ENCODE data around the gene TMEM219.

Gene TMEM219

DNA sequence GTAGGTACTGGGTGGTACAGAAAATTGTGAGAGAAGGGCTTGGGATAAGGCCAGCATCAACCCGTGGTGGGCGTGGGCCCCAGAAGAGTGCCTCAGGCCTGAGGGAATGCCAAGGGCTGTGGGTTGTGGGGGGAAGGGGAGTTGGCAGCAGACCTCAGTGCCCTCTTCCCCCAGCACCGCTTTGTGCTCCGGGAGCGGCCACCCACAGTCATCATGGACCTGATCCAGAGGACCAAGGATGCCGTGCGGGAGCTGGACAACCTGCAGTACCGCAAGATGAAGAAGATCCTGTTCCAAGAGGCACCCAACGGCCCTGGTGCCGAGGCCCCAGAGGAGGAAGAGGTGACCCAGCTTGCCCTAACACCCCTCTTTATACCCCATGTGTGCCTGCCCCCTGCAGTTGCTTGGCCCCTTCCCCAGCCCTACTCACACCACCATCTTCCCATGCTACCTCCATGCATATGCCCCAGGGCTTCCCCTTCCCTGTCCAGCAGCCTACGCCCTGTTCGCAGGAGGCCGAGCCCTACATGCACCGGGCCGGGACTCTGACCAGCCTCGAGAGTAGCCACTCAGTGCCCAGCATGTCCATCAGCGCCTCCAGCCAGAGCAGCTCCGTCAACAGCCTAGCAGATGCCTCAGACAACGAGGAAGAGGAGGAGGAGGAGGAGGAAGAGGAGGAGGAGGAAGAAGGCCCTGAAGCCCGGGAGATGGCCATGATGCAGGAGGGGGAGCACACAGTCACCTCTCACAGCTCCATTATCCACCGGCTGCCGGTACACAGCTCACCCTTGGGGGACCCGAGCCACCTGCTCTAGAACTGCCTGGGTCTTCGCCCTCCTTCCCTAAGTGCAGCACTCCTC lies 20.9 kb downstream of the TMEM219 start:
- no peak for DNase-seq (ENCODE audit: low read depth)

DNA sequence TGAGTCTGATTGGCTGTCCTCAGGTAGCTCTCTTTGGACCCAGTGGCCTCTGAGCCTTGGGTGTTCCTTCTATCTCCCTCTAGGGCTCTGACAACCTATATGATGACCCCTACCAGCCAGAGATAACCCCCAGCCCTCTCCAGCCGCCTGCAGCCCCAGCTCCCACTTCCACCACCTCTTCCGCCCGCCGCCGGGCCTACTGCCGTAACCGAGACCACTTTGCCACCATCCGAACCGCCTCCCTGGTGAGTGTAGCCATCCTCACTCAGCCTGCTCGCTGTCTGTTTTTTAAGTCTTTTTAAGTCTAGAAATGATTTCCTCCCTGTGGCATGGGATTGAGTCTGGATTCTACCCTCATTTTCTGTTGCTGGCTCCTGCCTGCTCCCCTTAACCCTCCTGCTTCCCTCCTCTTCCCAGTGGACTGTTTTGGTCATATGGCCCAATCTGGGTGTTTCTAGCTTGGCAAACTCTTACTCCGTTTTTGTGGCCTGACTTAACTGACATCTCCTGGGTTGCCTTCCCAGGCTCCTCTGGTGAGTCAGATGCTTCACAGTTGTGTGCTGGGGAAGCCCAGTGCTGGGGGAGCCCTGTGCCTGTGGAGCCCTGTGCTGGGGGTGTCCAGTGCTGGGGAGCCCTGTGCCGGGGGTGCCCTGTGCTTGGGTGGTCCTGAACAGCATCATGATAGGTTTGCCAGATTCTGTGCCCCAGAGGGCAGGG lies 21.7 kb downstream of the TMEM219 start:
- peak; percentile 58 for DNase-seq (ENCODE audit: low read depth)

DNA sequence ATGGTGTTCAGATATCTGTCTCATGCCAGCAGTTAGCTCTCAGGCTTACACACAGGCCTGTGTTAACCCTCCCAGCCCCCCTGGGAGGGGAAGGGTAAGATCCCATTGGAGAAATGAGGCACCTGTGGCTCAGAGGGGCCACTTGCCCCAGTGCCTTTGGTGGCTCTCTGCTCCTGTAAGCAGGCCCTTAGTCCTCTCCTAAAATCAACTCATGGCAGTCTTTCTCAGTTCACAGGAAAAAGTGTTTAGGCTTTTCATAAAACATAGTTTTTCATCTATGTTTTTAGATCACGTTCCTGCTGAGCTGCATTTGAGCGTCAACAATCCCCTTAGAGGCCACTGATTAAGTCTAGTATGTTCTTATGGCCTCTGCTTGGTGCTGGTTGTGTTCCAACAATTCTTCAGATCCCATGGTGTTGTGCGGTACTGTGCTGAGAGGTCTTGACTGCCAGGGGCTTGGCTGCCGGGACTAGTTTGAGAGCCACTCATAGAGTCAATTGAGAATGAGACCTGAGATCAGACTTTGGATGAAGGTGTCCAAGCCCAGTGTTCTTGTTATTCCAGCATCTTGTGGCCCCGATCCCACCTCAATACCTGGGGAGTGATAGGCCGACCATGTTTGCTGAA lies 22.4 kb downstream of the TMEM219 start:
- no peak for DNase-seq (ENCODE audit: low read depth)

DNA sequence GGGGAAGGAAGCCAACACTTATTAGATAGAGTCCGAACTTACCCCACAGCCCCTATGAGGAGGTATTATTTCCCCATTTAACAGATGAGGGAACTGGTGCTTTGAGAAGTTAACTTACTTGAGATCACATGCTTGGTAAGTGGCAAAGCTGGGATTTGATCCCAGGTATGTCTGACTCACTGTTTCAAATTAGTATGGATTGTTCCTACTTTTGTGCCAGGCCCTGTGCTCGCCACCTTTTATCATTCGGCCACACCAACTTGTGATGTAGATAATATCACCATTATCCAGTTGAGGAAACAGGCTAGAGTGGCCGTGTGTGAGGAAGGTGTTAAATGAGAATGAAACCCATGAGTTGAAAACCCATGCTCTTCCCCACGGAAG lies 22.9 kb downstream of the TMEM219 start:
- DNase-seq (ENCODE audit: low read depth): no peak

DNA sequence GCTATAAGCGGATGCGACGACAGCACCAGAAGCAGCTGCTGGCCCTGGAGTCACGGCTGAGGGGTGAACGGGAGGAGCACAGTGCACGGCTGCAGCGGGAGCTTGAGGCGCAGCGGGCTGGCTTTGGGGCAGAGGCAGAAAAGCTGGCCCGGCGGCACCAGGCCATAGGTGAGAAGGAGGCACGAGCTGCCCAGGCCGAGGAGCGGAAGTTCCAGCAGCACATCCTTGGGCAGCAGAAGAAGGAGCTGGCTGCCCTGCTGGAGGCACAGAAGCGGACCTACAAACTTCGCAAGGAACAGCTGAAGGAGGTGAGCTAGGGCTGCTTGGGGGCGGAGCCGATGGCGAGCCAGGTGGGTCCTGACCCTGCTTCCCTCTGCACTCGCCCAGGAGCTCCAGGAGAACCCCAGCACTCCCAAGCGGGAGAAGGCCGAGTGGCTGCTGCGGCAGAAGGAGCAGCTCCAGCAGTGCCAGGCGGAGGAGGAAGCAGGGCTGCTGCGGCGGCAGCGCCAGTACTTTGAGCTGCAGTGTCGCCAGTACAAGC lies 23.5 kb downstream of the TMEM219 start:
- DNase-seq (ENCODE audit: low read depth): no peak

DNA sequence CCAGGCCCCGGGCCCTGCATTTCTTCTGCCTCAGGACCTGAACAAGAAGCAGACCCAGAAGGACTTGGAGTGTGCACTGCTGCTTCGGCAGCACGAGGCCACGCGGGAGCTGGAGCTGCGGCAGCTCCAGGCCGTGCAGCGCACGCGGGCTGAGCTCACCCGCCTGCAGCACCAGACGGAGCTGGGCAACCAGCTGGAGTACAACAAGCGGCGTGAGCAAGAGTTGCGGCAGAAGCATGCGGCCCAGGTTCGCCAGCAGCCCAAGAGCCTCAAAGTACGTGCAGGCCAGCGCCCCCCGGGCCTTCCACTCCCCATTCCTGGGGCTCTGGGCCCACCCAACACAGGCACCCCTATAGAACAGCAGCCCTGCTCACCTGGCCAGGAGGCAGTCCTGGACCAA lies 24.4 kb downstream of the TMEM219 start:
- no peak for DNase-seq (ENCODE audit: low read depth)

DNA sequence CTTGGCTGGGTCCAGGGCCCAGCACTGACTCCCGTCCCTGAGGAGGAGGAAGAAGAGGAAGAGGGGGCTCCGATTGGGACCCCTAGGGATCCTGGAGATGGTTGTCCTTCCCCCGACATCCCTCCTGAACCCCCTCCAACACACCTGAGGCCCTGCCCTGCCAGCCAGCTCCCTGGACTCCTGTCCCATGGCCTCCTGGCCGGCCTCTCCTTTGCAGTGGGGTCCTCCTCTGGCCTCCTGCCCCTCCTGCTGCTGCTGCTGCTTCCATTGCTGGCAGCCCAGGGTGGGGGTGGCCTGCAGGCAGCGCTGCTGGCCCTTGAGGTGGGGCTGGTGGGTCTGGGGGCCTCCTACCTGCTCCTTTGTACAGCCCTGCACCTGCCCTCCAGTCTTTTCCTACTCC lies 25.1 kb downstream of the TMEM219 start:
- DNase-seq (ENCODE audit: low read depth): no peak

DNA sequence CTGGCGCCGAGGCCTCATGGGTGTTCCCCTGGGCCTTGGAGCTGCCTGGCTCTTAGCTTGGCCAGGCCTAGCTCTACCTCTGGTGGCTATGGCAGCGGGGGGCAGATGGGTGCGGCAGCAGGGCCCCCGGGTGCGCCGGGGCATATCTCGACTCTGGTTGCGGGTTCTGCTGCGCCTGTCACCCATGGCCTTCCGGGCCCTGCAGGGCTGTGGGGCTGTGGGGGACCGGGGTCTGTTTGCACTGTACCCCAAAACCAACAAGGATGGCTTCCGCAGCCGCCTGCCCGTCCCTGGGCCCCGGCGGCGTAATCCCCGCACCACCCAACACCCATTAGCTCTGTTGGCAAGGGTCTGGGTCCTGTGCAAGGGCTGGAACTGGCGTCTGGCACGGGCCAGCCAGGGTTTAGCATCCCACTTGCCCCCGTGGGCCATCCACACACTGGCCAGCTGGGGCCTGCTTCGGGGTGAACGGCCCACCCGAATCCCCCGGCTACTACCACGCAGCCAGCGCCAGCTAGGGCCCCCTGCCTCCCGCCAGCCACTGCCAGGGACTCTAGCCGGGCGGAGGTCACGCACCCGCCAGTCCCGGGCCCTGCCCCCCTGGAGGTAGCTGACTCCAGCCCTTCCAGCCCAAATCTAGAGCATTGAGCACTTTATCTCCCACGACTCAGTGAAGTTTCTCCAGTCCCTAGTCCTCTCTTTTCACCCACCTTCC lies 25.6 kb downstream of the TMEM219 start:
- no peak for DNase-seq (ENCODE audit: low read depth)

DNA sequence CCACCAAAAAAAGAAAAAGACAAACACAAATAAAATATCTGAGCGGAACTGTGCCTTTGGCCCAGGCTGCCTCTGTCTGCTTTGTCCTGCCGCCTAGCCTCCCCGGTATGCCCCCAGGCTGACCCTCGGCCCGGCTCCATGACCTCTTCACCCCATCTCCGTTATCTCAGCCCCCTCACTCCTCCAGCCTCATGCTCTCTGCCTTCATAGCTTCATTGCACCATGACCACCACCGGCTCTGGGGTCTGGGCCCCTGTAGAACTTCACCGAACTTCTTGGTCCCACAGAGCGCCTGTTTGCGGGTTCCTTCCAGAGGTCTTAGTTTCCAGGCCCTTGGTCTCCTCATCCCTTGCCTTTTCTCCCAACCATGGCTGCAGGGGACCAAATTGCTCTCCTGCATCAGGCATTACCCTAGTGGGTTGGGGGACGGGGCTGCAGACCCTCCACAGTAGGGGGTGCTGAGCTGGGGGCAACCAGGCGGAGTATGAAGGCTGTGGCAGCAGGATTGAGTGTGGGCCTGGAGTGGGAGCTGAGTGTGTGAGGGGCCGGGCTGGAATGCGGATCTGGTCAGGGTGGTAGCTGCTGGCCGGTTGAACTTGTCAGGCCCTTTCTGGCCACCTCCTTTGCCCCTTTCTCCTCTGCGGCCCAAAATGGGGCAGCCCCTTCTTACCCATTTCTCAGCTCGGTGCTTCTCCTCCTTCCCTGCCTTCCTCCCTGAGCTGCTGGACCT lies 26.6 kb downstream of the TMEM219 start:
- DNase-seq (ENCODE audit: low read depth): no peak

DNA sequence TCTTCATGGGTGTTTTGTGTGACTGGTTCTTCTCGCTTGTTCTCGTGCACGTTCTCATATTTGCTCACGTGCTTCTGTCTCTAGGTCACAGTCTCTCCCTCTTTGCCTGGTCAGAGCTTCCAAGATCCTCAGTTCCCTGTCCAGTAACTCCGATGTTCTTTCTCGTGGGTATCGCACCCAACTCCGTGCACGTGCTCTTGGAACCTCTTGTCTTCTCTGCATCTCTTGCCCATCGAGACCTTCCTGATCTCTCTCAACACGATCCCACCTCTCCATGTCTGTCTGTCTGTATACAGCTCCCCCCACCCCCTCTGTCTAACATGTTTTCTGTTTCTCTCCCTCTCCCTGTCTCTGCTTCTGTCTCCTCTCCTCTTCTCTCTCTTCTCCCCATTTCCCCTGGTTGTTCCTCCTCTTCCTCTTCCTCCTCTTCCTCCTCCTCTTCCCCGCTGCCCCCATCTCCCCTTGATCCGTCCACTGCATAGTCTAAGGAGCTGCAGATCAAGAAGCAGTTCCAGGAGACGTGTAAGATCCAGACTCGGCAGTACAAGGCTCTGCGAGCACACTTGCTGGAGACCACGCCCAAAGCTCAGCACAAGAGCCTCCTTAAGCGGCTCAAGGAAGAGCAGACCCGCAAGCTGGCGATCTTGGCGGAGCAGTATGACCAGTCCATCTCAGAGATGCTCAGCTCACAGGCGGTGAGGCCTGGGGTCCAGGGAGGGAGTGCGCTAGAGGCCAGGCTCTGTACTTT lies 27.4 kb downstream of the TMEM219 start:
- no peak for DNase-seq (ENCODE audit: low read depth)

DNA sequence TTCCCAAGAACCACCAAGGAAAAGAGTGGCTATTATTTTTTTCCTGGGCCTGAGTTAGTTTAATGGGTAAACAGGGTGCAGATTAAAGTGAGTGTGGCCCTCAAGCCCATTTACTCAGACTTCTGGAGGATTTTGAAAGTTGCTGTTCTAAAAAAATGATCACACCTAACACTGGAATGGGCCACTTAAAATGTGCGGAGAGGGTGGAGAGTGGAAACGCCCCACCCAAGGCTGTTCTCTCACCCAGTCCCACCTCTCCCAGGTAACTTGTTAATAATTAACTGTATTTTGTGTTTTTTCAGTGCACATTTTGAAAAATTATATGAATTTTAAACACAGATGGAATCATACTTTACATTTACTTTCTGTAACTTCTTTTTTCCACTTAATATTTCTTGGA lies 28.2 kb downstream of the TMEM219 start:
- no peak for DNase-seq (ENCODE audit: low read depth)

DNA sequence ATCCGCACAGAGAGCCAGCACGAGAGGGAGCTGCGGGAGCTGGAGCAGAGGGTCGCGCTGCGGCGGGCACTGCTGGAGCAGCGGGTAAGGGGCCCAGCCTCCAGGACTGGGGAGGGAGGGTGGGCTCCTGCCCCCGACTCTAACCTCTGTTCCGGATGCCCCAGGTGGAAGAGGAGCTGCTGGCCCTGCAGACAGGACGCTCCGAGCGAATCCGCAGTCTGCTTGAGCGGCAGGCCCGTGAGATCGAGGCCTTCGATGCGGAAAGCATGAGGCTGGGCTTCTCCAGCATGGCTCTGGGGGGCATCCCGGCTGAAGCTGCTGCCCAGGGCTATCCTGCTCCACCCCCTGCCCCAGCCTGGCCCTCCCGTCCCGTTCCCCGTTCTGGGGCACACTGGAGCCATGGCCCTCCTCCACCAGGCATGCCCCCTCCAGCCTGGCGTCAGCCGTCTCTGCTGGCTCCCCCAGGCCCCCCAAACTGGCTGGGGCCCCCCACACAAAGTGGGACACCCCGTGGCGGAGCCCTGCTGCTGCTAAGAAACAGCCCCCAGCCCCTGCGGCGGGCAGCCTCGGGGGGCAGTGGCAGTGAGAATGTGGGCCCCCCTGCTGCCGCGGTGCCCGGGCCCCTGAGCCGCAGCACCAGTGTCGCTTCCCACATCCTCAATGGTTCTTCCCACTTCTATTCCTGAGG lies 29.1 kb downstream of the TMEM219 start:
- DNase-seq (ENCODE audit: low read depth): no peak

DNA sequence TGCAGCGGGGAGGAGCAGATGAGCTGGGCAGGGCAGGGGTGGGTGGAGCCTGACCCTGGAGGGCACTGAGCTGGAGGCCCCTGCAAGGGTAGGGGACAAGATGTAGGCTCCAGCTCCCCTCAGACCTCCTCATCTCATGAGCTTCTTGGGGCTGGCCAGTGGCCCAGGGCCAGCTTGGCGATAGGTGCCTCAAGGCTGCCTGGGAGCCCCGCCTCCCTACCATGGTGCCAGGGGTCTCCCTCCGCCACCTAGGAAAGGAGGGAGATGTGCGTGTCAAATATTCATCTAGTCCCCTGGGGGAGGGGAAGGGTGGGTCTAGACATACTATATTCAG lies 29.7 kb downstream of the TMEM219 start:
- DNase-seq (ENCODE audit: low read depth): no peak

DNA sequence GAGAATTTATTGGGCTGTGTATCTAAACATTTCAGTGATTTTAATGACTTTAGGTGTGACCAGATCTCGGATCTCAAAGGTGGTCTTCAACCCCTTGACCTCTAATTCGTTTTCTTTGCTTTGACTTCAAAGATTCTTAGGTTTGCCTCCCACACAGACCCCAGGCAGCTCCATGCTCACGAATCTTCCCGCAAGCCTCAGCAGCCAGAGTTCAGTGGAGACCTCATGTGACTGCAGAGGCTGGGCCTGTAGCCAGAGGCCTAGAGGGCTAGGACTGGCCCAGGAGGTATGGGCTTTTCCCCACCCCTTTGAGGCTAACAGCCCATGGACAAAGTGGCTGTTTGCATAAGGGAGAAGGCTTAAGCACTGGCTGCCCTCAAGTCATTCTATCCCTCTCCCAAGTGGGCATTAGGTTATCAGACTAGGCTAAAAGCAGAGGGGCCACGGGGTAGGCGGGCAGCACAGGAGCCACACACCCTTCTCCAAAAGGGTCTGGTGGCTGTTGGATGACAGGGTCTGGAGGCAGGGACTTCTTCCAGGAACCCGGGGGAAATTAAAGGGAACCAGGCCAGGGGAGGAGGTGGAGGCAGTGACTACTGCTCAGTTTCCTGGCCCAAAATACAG lies 30.6 kb downstream of the TMEM219 start:
- peak; percentile 23 for DNase-seq (ENCODE audit: low read depth)

DNA sequence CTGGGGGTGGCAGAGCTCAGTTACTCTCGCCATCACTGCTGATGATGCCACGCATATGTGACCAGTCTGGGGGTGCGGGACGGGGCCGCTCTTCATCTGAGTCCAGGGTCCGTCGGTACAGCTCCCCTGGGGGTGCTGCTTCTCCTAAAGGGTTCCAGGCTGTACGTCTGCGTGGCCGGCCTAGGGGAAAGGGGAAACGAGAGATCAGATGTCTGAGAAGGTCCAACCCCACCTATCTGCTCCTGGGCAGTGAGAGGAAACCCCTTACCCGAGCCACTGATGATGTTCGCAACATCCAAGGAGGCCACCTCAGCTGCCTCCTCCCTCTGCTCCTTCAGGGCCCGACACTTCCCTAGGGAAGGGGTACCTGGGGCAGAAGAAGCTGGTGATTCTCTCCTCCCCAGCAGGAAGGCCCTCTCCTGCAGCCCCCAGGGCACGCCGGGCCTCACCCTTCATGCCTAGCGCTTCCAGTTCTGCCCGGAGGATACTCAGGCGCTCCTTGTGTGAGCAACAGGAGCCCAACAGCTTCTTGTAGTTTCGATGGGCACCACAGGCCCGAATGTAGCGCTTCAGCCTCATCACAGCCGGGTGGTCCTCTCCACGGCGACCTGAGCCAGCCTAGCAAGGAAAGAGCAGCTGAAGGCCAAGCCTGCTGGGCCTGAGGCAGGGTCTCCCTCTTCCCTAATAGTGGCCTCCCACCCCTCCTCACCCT lies 31.5 kb downstream of the TMEM219 start:
- DNase-seq (ENCODE audit: low read depth): no peak

DNA sequence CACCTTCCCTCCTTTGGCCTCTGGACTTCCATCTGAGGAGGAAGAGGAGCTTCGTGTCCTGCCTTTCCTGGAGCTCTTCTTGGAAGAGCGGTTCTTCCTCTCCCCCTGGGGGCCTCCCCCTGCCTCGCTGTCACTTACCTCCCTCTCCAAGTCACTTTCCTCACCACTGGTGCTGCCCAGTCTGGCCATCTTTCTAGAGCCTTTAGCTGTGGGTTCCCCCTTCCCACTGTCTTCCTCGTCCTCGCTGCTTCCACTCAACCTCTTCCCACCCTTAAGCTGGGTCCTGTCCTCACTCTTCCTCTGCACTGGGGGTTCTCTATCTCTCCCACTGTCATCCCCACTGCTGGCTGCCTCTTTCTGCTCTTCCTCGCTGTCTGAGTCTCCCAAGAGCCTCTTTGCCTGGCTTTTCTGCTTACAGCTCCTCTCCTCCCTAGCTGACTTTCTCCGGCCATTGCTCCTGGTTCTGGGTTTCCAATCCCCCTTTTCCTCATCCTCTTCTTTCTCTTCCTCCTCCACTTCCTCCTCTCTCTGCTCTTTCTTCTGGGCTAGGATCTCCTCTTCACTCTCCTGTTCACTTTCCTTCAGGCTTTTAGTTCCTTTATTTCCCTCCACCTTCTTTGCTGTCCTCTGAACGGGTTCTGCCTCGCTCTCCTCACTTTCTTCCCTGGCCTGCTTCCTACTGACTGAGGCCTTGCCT lies 32.2 kb downstream of the TMEM219 start:
- DNase-seq (ENCODE audit: low read depth): no peak

DNA sequence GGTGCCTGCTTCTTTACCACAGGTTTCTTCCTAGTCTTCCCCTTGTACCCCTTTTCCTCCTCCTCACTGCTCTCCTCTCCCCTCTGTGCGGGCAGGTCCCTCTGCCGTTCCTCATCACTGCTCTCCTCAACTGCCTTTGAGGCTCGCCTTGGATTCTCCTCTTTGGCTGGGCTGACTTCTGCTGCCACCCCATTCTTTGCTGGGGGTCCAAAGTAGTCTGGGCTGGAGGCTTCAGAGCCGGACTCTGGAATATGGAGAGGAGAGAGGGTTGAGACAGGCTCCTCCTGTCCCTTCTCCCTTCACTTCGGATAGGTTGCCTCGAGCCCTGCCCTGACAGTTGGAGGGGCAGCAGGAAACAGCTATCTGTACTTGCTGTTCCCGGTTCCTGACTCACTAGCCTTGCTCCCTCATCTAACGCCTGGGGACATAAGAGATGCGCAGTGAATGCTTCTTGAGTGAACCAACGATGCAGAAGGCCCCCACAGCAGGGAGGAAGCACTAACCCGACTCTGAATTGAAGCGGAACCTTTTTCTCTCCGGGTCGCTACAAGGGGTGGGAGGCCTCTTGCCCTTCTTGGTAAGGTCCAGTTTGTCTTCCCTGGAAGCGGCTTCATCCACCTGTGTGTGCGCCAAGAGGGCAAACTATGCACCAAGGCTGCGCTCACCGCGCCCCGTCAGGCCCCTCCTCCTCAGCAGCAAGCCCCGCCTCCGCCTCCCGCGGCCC lies 32.9 kb downstream of the TMEM219 start:
- DNase-seq (ENCODE audit: low read depth): peak; percentile 14
